H1 (cell line): Measurements from ENCODE around the gene PATJ.

Source experiments
- POLR2AphosphoS5 ChIP-seq: IDR thresholded peaks from 2 replicates; pipeline ENCODE4 v1.6.1; 2011; ENCODE audit warnings: low read depth, low read length
- RAD21 ChIP-seq, 2 experiments: IDR thresholded peaks in 1 of 2; conservative IDR thresholded peaks in 1 of 2; 2 replicates each; pipeline ENCODE4 v1.6.1; 2011; ENCODE audit warnings: low read depth in 2 of 2, low read length in 2 of 2, improper control_type of control experiment in 1 of 2, inconsistent platforms in 1 of 2, mild to moderate bottlenecking in 1 of 2, moderate library complexity in 1 of 2
- RNF2 ChIP-seq: fragments of 200-900, 300-1000 bp; sonication (generic); IDR thresholded peaks from 2 replicates; pipeline ENCODE4 v1.7.1; 2016; ENCODE audit warnings: borderline replicate concordance, low read depth, mild to moderate bottlenecking, antibody characterized with exemption, low read length; ENCODE audit not compliant: poor library complexity, severe bottlenecking; ENCODE audit errors: missing control alignments
- SIN3A ChIP-seq, 2 experiments: IDR thresholded peaks in 1 of 2; conservative IDR thresholded peaks in 1 of 2; 2 replicates each; pipeline ENCODE4 v1.6.1; 2011 to 2012; ENCODE audit warnings: low read length in 2 of 2, improper control_type of control experiment in 1 of 2, low read depth in 1 of 2, mild to moderate bottlenecking in 1 of 2
- TF ChIP-seq, protein P1 (sequence below), 3 experiments: IDR thresholded peaks; 1 replicate in 2 of 3; 2 replicates in 1 of 3; pipeline versions ENCODE4 v1.5.1 to v1.6.1; 2011; ENCODE audit warnings: low read length in 3 of 3, mild to moderate bottlenecking in 3 of 3, inconsistent platforms in 2 of 3, low read depth in 1 of 3, moderate library complexity in 1 of 3; ENCODE audit not compliant: insufficient read depth in 1 of 3; ENCODE audit errors: control extremely low read depth in 1 of 3

DNA sequence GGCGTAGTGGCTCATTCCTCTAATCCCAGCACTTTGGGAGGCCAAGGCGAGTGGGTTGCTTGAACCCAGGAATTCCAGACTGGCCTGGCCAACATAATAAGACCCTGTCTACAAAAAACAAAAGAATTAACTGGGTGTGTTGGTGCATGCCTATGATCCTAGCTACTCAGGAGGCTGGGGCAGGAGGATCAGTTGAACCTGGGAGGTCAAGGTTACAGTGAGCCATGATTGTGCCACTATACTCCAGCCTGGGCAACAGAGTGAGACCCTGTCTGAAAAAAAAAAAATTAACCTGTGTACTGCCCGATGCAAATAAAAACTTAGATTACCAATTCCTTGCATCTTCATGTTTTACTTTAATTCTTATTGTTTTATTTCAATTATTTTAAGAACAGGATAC lies 193.2 kb downstream of the PATJ start:
- TF ChIP-seq, protein P1, sequence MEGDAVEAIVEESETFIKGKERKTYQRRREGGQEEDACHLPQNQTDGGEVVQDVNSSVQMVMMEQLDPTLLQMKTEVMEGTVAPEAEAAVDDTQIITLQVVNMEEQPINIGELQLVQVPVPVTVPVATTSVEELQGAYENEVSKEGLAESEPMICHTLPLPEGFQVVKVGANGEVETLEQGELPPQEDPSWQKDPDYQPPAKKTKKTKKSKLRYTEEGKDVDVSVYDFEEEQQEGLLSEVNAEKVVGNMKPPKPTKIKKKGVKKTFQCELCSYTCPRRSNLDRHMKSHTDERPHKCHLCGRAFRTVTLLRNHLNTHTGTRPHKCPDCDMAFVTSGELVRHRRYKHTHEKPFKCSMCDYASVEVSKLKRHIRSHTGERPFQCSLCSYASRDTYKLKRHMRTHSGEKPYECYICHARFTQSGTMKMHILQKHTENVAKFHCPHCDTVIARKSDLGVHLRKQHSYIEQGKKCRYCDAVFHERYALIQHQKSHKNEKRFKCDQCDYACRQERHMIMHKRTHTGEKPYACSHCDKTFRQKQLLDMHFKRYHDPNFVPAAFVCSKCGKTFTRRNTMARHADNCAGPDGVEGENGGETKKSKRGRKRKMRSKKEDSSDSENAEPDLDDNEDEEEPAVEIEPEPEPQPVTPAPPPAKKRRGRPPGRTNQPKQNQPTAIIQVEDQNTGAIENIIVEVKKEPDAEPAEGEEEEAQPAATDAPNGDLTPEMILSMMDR (IDR thresholded peaks at IDR 0.05; ENCODE audit: control extremely low read depth in 1 of 3, insufficient read depth in 1 of 3, low read depth in 1 of 3, low read length in 3 of 3): no peak
- TF ChIP-seq RNF2 (no peak), RAD21 (IDR thresholded peaks at IDR 0.05 in 1 of 2, conservative IDR thresholded peaks at IDR 0.05 in 1 of 2; ENCODE audit: low read depth in 2 of 2, low read length in 2 of 2) (no peak), SIN3A (conservative IDR thresholded peaks at IDR 0.05 in 1 of 2, IDR thresholded peaks at IDR 0.05 in 1 of 2; ENCODE audit: low read depth in 1 of 2, low read length in 2 of 2) (no peak), POLR2AphosphoS5 (no peak)
